GM12878 (cell line): ENCODE data around the gene PTPN14. TPM values are rescaled to one million over a fixed set of nuclear protein-coding genes. Genes with fewer than 3 reads are reported as not detected.

Experiments used
- BHLHE40 ChIP-seq, 2 experiments: fragments of 450-650 bp in 1 of 2; IDR thresholded peaks; 2 replicates each; pipeline ENCODE4 v1.6.1; 2011 to 2017; ENCODE audit warnings: low read depth in 2 of 2, borderline replicate concordance in 1 of 2, improper control_type of control experiment in 1 of 2, low read length in 1 of 2, mild to moderate bottlenecking in 1 of 2
- CREM ChIP-seq: IDR thresholded peaks from 2 replicates; pipeline ENCODE4 v1.6.1; 2014; ENCODE audit warnings: antibody characterized with exemption, low read depth
- E2F8 ChIP-seq: fragments of 450-650 bp; IDR thresholded peaks from 2 replicates; pipeline ENCODE4 v1.6.1; 2018; ENCODE audit warnings: mild to moderate bottlenecking, low read depth, moderate library complexity; ENCODE audit not compliant: partially characterized antibody
- E4F1 ChIP-seq: fragments of 450-650 bp; IDR thresholded peaks from 2 replicates; pipeline ENCODE4 v1.6.1; 2018; ENCODE audit warnings: borderline replicate concordance, mild to moderate bottlenecking; ENCODE audit not compliant: partially characterized antibody
- EZH2 ChIP-seq: IDR thresholded peaks from 2 replicates; pipeline ENCODE4 v1.6.1; 2012; ENCODE audit warnings: low read depth, mild to moderate bottlenecking, control low read depth, inconsistent platforms, low read length, borderline replicate concordance; ENCODE audit not compliant: control insufficient read depth
- JUNB ChIP-seq: IDR thresholded peaks from 2 replicates; pipeline ENCODE4 v1.6.1; 2016; ENCODE audit warnings: antibody characterized with exemption, mild to moderate bottlenecking
- KAT2A ChIP-seq: conservative IDR thresholded peaks from 2 replicates; pipeline ENCODE4 v1.6.1; 2011; ENCODE audit warnings: low read depth, low read length; ENCODE audit not compliant: control insufficient read depth
- PBX3 ChIP-seq: IDR thresholded peaks from 2 replicates; pipeline ENCODE4 v1.6.1; 2011; ENCODE audit warnings: mild to moderate bottlenecking, low read depth, low read length, moderate library complexity; ENCODE audit not compliant: insufficient replicate concordance
- RAD21 ChIP-seq: IDR thresholded peaks from 2 replicates; pipeline ENCODE4 v1.6.1; 2011; ENCODE audit warnings: mild to moderate bottlenecking, low read depth, low read length, moderate library complexity; ENCODE audit not compliant: insufficient read depth
- SIN3A ChIP-seq: IDR thresholded peaks from 2 replicates; pipeline ENCODE4 v1.6.1; 2012; ENCODE audit warnings: low read depth, low read length, improper control_type of control experiment
- SREBF2 ChIP-seq: IDR thresholded peaks from 2 replicates; pipeline ENCODE4 v1.6.1; 2012; ENCODE audit warnings: mild to moderate bottlenecking, low read length
- STAT3 ChIP-seq: IDR thresholded peaks from 2 replicates; pipeline ENCODE4 v1.6.1; 2011; ENCODE audit warnings: low read depth, low read length, improper control_type of control experiment
- USF2 ChIP-seq: IDR thresholded peaks from 2 replicates; pipeline ENCODE4 v1.6.1; 2011; ENCODE audit warnings: low read depth, low read length, improper control_type of control experiment, borderline replicate concordance
- ZBED1 ChIP-seq: IDR thresholded peaks from 2 replicates; pipeline ENCODE4 v1.6.1; 2016; ENCODE audit warnings: borderline replicate concordance
- polyA plus RNA-seq, 11 experiments: library from polyadenylated mRNA; depleted of rRNA in 4 of 11; unstranded in 6 of 11; stranded (reverse) in 5 of 11; fragments of >200 nt; fragmentation: Nextera tagmentation in 4 of 11; fragmentation: Illumina TruSeq in 1 of 11; extraction: Ambion mirVana in 4 of 11; extraction: Trizol in 1 of 11; gene quantifications; 1 replicate in 1 of 11; 2 replicates in 10 of 11; pipeline versions ENCODE4 v1.2.1 to v1.2.3, GENCODE V29; 2011 to 2016; ENCODE audit warnings: inconsistent platforms in 2 of 11, missing spikeins in 2 of 11, low read depth in 1 of 11
- total RNA-seq, 4 experiments: library from RNA; depleted of rRNA in 3 of 4; stranded (reverse); fragments of >200 nt in 3 of 4; fragmentation: Illumina TruSeq in 1 of 4; extraction: Trizol in 1 of 4; gene quantifications; 2 replicates each; pipeline versions ENCODE4 v1.2.1 to v1.2.3, GENCODE V29; 2013 to 2021

PTPN14 gene
- total and polyA plus RNA-seq, 10 of the 15 experiments (the other 5 are each of a cell fraction or from before 2014, with no cell fraction given) = 0.05 to 5.1 (median 0.44) TPM

GRCh38 chr1:214349781-214350180 lies 201.6 kb downstream of the PTPN14 start (continued):
- TF ChIP-seq E2F8 (no peak), BHLHE40 (IDR thresholded peaks at IDR 0.05; ENCODE audit: borderline replicate concordance in 1 of 2, low read depth in 2 of 2, low read length in 1 of 2) (no peak), CREM (no peak), ZBED1 (no peak), SIN3A (no peak), RAD21 (no peak), STAT3 (no peak), KAT2A (no peak), PBX3 (no peak), EZH2 (no peak), SREBF2 (no peak), USF2 (no peak), JUNB (no peak), E4F1 (no peak)
- TF ChIP-seq, all 136 proteins: peak for 0
